ENCODE data around the gene ZNRF1.
"Not testable (repeated sequence)": the region's sequence is repeated elsewhere in the genome, so short reads cannot be mapped to it uniquely, and the experiment has no call there.

Gene ZNRF1

GRCh38 chr16:75114946-75115825 is 116.4 kb downstream of the ZNRF1 start:
- DNase-seq, result no peak

GRCh38 chr16:75116081-75116910 is 117.5 kb downstream of the ZNRF1 start, which contains the start of gene LDHD:
Gene LDHD, minus strand, starts transcription at chr16:75116780. Its CDS starts 60 bp downstream, at chr16:75116720.
- DNase-seq, result no peak

- DNase-seq, result no peak
These were observed 118.1 kb downstream of the ZNRF1 start for GRCh38 chr16:75116911-75117245.

- no peak for DNase-seq
These were observed 120.2 kb downstream of the ZNRF1 start for GRCh38 chr16:75118943-75119539.

- no peak for DNase-seq
These were observed 121.4 kb downstream of the ZNRF1 start for GRCh38 chr16:75120253-75120652.

GRCh38 chr16:75121949-75122568 is 123.2 kb downstream of the ZNRF1 start:
- no peak for DNase-seq

GRCh38 chr16:75122609-75123008 is 123.8 kb downstream of the ZNRF1 start:
- DNase-seq, result no peak

GRCh38 chr16:75127713-75128415 is 129.0 kb downstream of the ZNRF1 start:
- no peak for DNase-seq

- DNase-seq, result not testable (repeated sequence)
These were observed 130.8 kb downstream of the ZNRF1 start for GRCh38 chr16:75129421-75130149.

- no peak for DNase-seq
These were observed 131.4 kb downstream of the ZNRF1 start for GRCh38 chr16:75130150-75130771.

- no peak for DNase-seq
These were observed 132.3 kb downstream of the ZNRF1 start for GRCh38 chr16:75131081-75131480.

- no peak for DNase-seq
These were observed 139.4 kb downstream of the ZNRF1 start for GRCh38 chr16:75138233-75138632.

GRCh38 chr16:75138636-75139035 is 139.8 kb downstream of the ZNRF1 start:
- peak; percentile 80 for DNase-seq

GRCh38 chr16:75139498-75139897 is 140.7 kb downstream of the ZNRF1 start:
- no peak for DNase-seq

- no peak for DNase-seq
These were observed 145.1 kb downstream of the ZNRF1 start for GRCh38 chr16:75143941-75144340.

GRCh38 chr16:75147968-75148310 is 149.1 kb downstream of the ZNRF1 start:
- no peak for DNase-seq

- peak; percentile 92 for DNase-seq
These were observed 149.7 kb downstream of the ZNRF1 start, which contains the start of gene ZFP1 for GRCh38 chr16:75148311-75149195. Gene ZFP1, plus strand, starts transcription at chr16:75148524. Its CDS starts 4,428 bp downstream, at chr16:75152952.

GRCh38 chr16:75151798-75152197 is 153.0 kb downstream of the ZNRF1 start:
- DNase-seq, result no peak

- DNase-seq, result no peak
These were observed 153.8 kb downstream of the ZNRF1 start for GRCh38 chr16:75152635-75153034.

- DNase-seq, result no peak
These were observed 161.6 kb downstream of the ZNRF1 start for GRCh38 chr16:75160386-75160785.
